Caco-2 (cell line): ENCODE results near the gene PNMA8B. TPM values are rescaled to one million over a fixed set of nuclear protein-coding genes. Genes with fewer than 3 reads are reported as not detected.

ENCODE experiments used
- BruUV-seq: library from RNA; stranded (reverse); fragments of 400-500 nt; replicated peaks from 2 replicates; lab custom pipeline; 2021; lab: Mats Ljungman, UMichigan
- CTCF ChIA-PET: fragments of 300-600 bp; sonication (Branson Sonifier 250); formaldehyde crosslinking; loops from one replicate; lab custom pipeline; 2022; ENCODE audit warnings: antibody characterized with exemption; lab: Charles Lee
- POLR2A ChIA-PET: fragments of 300-600 bp; sonication (Branson Sonifier 250); formaldehyde crosslinking; loops from one replicate; lab custom pipeline; 2022; ENCODE audit warnings: antibody characterized with exemption; lab: Charles Lee
- DNase-seq, 2 experiments: peaks; one replicate each; pipeline versions ENCODE4 v3.0.0 to v3.0.0-alpha.2; 2020 to 2022
- H3K27me3 ChIP-seq: replicated peaks from 2 replicates; pipeline ENCODE4 v1.6.0; 2011; ENCODE audit warnings: low read length; ENCODE audit not compliant: control insufficient read depth, insufficient read depth
- H3K36me3 ChIP-seq: 2 replicates; pipeline ENCODE4 v1.5.1; 2011; ENCODE audit warnings: low read length; ENCODE audit not compliant: control insufficient read depth, insufficient read depth
- H3K4me1 ChIP-seq: fragments of 250-450 bp; sonication (Bioruptor Pico); 2 replicates; pipeline ENCODE4 v1.5.1; 2020; ENCODE audit warnings: mild to moderate bottlenecking
- H3K4me3 ChIP-seq: 2 replicates; pipeline ENCODE4 v1.5.1; 2011; ENCODE audit warnings: low read depth, mild to moderate bottlenecking, control low read depth, low read length
- H3K9me3 ChIP-seq: fragments of 250-450 bp; sonication (Bioruptor Pico); 2 replicates; pipeline ENCODE4 v1.5.1; 2020; ENCODE audit warnings: mild to moderate bottlenecking, moderate library complexity
- H3K27ac Mint-ChIP-seq: one replicate; pipeline ENCODE4 v1.8.0; 2022; ENCODE audit warnings: mixed read lengths; ENCODE audit not compliant: unreplicated experiment
- H3K27me3 Mint-ChIP-seq: one replicate; pipeline ENCODE4 v1.8.0; 2022; ENCODE audit warnings: mixed read lengths; ENCODE audit not compliant: insufficient read depth, unreplicated experiment
- H3K36me3 Mint-ChIP-seq: one replicate; pipeline ENCODE4 v1.8.0; 2022; ENCODE audit warnings: mild to moderate bottlenecking, mixed read lengths; ENCODE audit not compliant: insufficient read depth, unreplicated experiment
- H3K4me1 Mint-ChIP-seq: one replicate; pipeline ENCODE4 v1.8.0; 2022; ENCODE audit warnings: low read depth, mixed read lengths; ENCODE audit not compliant: unreplicated experiment
- H3K4me3 Mint-ChIP-seq: one replicate; pipeline ENCODE4 v1.8.0; 2022; ENCODE audit warnings: mild to moderate bottlenecking, moderate library complexity, mixed read lengths; ENCODE audit not compliant: unreplicated experiment
- H3K9me3 Mint-ChIP-seq: one replicate; pipeline ENCODE4 v1.8.0; 2022; ENCODE audit warnings: mixed read lengths; ENCODE audit not compliant: unreplicated experiment
- intact Hi-C: fragments of 100-400 bp; cut with micrococcal nuclease; formaldehyde crosslinking; loops from one replicate; pipeline ENCODE4 v1.10.0; 2022; ENCODE audit not compliant: unreplicated experiment
- total RNA-seq: library from RNA; stranded (reverse); gene quantifications from 2 replicates; pipeline ENCODE4 v1.2.3, GENCODE V29; 2022
- TF ChIP-seq, protein P1 (sequence below), 2 experiments: fragments of 200-600 bp in 1 of 2; IDR thresholded peaks; 1 replicate in 1 of 2; 2 replicates in 1 of 2; pipeline versions ENCODE4 v1.5.1 to v1.8.0; 2011 to 2022; ENCODE audit warnings: antibody characterized with exemption in 1 of 2, control low read depth in 1 of 2, inconsistent platforms in 1 of 2, low read depth in 1 of 2, low read length in 1 of 2, mild to moderate bottlenecking in 1 of 2, moderate library complexity in 1 of 2; ENCODE audit not compliant: insufficient read depth in 1 of 2, severe bottlenecking in 1 of 2, unreplicated experiment in 1 of 2

The PNMA8B gene
- total RNA-seq, 1 experiment from 2014 or later = 0.11 TPM

- intact Hi-C loops = no loop called here
- CTCF ChIA-PET = no interaction called here
Observed at GRCh38 chr19:46448601-46449000, 47.1 kb downstream of the PNMA8B start.

GRCh38 chr19:46447824-46448223, 47.8 kb downstream of the PNMA8B start:
- ChIA-PET POLR2A (no interaction called here), CTCF (no interaction called here)
- H3K4me1 Mint-ChIP-seq = no peaks in the 10 kb centered on the region
- TF ChIP-seq, protein P1, sequence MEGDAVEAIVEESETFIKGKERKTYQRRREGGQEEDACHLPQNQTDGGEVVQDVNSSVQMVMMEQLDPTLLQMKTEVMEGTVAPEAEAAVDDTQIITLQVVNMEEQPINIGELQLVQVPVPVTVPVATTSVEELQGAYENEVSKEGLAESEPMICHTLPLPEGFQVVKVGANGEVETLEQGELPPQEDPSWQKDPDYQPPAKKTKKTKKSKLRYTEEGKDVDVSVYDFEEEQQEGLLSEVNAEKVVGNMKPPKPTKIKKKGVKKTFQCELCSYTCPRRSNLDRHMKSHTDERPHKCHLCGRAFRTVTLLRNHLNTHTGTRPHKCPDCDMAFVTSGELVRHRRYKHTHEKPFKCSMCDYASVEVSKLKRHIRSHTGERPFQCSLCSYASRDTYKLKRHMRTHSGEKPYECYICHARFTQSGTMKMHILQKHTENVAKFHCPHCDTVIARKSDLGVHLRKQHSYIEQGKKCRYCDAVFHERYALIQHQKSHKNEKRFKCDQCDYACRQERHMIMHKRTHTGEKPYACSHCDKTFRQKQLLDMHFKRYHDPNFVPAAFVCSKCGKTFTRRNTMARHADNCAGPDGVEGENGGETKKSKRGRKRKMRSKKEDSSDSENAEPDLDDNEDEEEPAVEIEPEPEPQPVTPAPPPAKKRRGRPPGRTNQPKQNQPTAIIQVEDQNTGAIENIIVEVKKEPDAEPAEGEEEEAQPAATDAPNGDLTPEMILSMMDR (IDR thresholded peaks at IDR 0.05; ENCODE audit: insufficient read depth in 1 of 2, low read depth in 1 of 2, low read length in 1 of 2, severe bottlenecking in 1 of 2, unreplicated experiment in 1 of 2) = no peak
- Histone ChIP-seq H3K9me3 (peaks cover 13% of the 10 kb centered on the region), H3K4me3 (no peak overlapping the region), H3K4me1 (no peaks in the 10 kb centered on the region), H3K27me3 (no peaks in the 10 kb centered on the region), H3K36me3 (no peaks in the 10 kb centered on the region)
- no TSS peak for BruUV-seq
- peaks cover 11% of the 10 kb centered on the region for H3K9me3 Mint-ChIP-seq
- no peak overlapping the region for H3K27ac Mint-ChIP-seq
- no peak overlapping the region for H3K4me3 Mint-ChIP-seq
- no peaks in the 10 kb centered on the region for H3K36me3 Mint-ChIP-seq
- H3K27me3 Mint-ChIP-seq = peaks cover 3% of the 10 kb centered on the region
- intact Hi-C loops = no loop called here
- DNase-seq = no peak

More at GRCh38 chr19:46448601-46449000, 47.1 kb downstream of the PNMA8B start:
- TF ChIP-seq, protein P1 (IDR thresholded peaks at IDR 0.05; ENCODE audit: insufficient read depth in 1 of 2, low read depth in 1 of 2, low read length in 1 of 2, severe bottlenecking in 1 of 2, unreplicated experiment in 1 of 2) = no peak
- Mint-ChIP-seq H3K27ac (no peak overlapping the region), H3K9me3 (peaks cover 11% of the 10 kb centered on the region), H3K4me3 (no peak overlapping the region), H3K4me1 (no peaks in the 10 kb centered on the region), H3K27me3 (peaks cover 3% of the 10 kb centered on the region), H3K36me3 (no peaks in the 10 kb centered on the region)
- Histone ChIP-seq H3K4me3 (no peak overlapping the region), H3K27me3 (no peaks in the 10 kb centered on the region), H3K4me1 (no peaks in the 10 kb centered on the region), H3K36me3 (no peaks in the 10 kb centered on the region), H3K9me3 (peaks cover 13% of the 10 kb centered on the region)
- POLR2A ChIA-PET = no interaction called here
- no TSS peak for BruUV-seq
- DNase-seq = no peak

DNA sequence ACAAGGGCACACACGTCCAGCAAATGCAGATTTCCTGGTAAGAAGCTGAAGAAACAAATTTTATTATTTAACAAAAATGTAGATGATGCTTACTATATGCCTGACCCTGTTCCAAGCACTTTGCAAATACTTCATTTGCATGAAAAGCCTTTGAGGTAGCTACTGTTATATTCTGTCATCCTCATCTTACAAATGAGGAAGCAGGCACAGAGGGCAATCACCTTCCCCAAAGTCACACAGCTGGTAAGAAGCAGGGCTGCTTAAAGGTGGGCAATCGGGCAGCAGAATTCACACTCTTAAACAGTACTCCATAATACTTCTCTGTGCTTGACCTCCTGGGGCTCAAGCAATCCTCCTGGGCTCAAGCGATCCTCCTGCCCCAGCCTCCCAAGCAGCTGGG, 48.7 kb downstream of the PNMA8B start:
- intact Hi-C loops = no loop called here
- CTCF ChIA-PET = no interaction called here
- Histone ChIP-seq H3K27me3 (no peaks in the 10 kb centered on the region), H3K4me1 (no peaks in the 10 kb centered on the region), H3K4me3 (no peak overlapping the region), H3K36me3 (no peaks in the 10 kb centered on the region), H3K9me3 (peaks cover 13% of the 10 kb centered on the region)
- H3K27me3 Mint-ChIP-seq = peaks cover 3% of the 10 kb centered on the region
- H3K27ac Mint-ChIP-seq = no peak overlapping the region
- BruUV-seq = no TSS peak
- DNase-seq = no peak
- H3K4me1 Mint-ChIP-seq = no peaks in the 10 kb centered on the region
- TF ChIP-seq, protein P1 (IDR thresholded peaks at IDR 0.05; ENCODE audit: insufficient read depth in 1 of 2, low read depth in 1 of 2, low read length in 1 of 2, severe bottlenecking in 1 of 2, unreplicated experiment in 1 of 2) = no peak
- no peak overlapping the region for H3K4me3 Mint-ChIP-seq
- POLR2A ChIA-PET = no interaction called here
- no peaks in the 10 kb centered on the region for H3K36me3 Mint-ChIP-seq
- H3K9me3 Mint-ChIP-seq = peaks cover 11% of the 10 kb centered on the region
